Neutrophil (primary cell): ENCODE measurements around the gene PTPRG.

ENCODE experiments used
- H3K27ac ChIP-seq: fragments of 200-600 bp; sonication (generic); 2 replicates; pipeline ENCODE4 v1.5.1; 2016; ENCODE audit warnings: mild to moderate bottlenecking, moderate library complexity
- H3K27me3 ChIP-seq: fragments of 200-600 bp; sonication (generic); 2 replicates; pipeline ENCODE4 v1.6.0; 2016; ENCODE audit warnings: mild to moderate bottlenecking
- H3K36me3 ChIP-seq: fragments of 200-600 bp; sonication (generic); 2 replicates; pipeline ENCODE4 v1.5.1; 2017
- H3K4me1 ChIP-seq, 2 experiments: fragments of 200-600 bp in 1 of 2; sonication (generic) in 1 of 2; 1 replicate in 1 of 2; 2 replicates in 1 of 2; pipeline versions ENCODE4 v1.5.1 to v1.6.1; 2013 to 2016; ENCODE audit warnings: low read depth in 1 of 2, low read length in 1 of 2, mild to moderate bottlenecking in 1 of 2, moderate library complexity in 1 of 2; ENCODE audit not compliant: control insufficient read depth in 1 of 2, insufficient read depth in 1 of 2
- H3K4me3 ChIP-seq, 2 experiments: fragments of 200-600 bp in 1 of 2; sonication (generic) in 1 of 2; 1 replicate in 1 of 2; 2 replicates in 1 of 2; pipeline ENCODE4 v1.5.1; 2013 to 2016; ENCODE audit warnings: low read depth in 1 of 2, low read length in 1 of 2, mild to moderate bottlenecking in 1 of 2, moderate library complexity in 1 of 2
- H3K9me3 ChIP-seq: fragments of 200-600 bp; sonication (generic); 2 replicates; pipeline ENCODE4 v1.5.1; 2016
- CTCF ChIP-seq: fragments of 200-600 bp; sonication (generic); IDR thresholded peaks from 2 replicates; pipeline ENCODE4 v1.5.1; 2016; ENCODE audit warnings: antibody characterized with exemption

Gene PTPRG

GRCh38 chr3:62237286-62237948 lies 676.0 kb downstream of the PTPRG start:
- no peak overlapping the region for H3K27ac ChIP-seq
- no peaks in the 10 kb centered on the region for H3K27me3 ChIP-seq
- H3K4me3 ChIP-seq = no peak overlapping the region
- TF ChIP-seq CTCF = no peak
- no peaks in the 10 kb centered on the region for H3K9me3 ChIP-seq
- no peaks in the 10 kb centered on the region for H3K4me1 ChIP-seq
- H3K36me3 ChIP-seq = no peaks in the 10 kb centered on the region

GRCh38 chr3:62238003-62238402 lies 676.6 kb downstream of the PTPRG start:
- TF ChIP-seq CTCF = no peak
- Histone ChIP-seq H3K27ac (no peak overlapping the region), H3K36me3 (no peaks in the 10 kb centered on the region), H3K4me1 (no peaks in the 10 kb centered on the region), H3K9me3 (no peaks in the 10 kb centered on the region), H3K4me3 (no peak overlapping the region), H3K27me3 (no peaks in the 10 kb centered on the region)

GRCh38 chr3:62238431-62238830 lies 677.1 kb downstream of the PTPRG start:
- Histone ChIP-seq H3K9me3 (no peaks in the 10 kb centered on the region), H3K27me3 (no peaks in the 10 kb centered on the region), H3K27ac (no peak overlapping the region), H3K4me3 (no peak overlapping the region), H3K4me1 (no peaks in the 10 kb centered on the region), H3K36me3 (no peaks in the 10 kb centered on the region)
- TF ChIP-seq CTCF = no peak

- H3K27me3 ChIP-seq = no peaks in the 10 kb centered on the region
- no peaks in the 10 kb centered on the region for H3K9me3 ChIP-seq
- no peaks in the 10 kb centered on the region for H3K4me1 ChIP-seq
- H3K27ac ChIP-seq = no peak overlapping the region
- TF ChIP-seq CTCF = no peak
- no peak overlapping the region for H3K4me3 ChIP-seq
- no peaks in the 10 kb centered on the region for H3K36me3 ChIP-seq
Measured at GRCh38 chr3:62241279-62241678, 679.9 kb downstream of the PTPRG start.

- H3K27me3 ChIP-seq = no peaks in the 10 kb centered on the region
- no peaks in the 10 kb centered on the region for H3K4me1 ChIP-seq
- H3K27ac ChIP-seq = no peak overlapping the region
- no peak for TF ChIP-seq CTCF
- H3K36me3 ChIP-seq = no peaks in the 10 kb centered on the region
- H3K4me3 ChIP-seq = no peak overlapping the region
- H3K9me3 ChIP-seq = no peaks in the 10 kb centered on the region
Measured at GRCh38 chr3:62242831-62243509, 681.6 kb downstream of the PTPRG start.
